Kidney (tissue), 14 donors: ENCODE data around the gene ATP2B1. TPM values are rescaled to one million over a fixed set of nuclear protein-coding genes. Genes with fewer than 3 reads are reported as not detected.

Experiments used
- DNase-seq, 5 donors: peaks; one replicate each; pipeline ENCODE4 v3.0.0-alpha.2; 2013 to 2020
- FAIRE-seq: peaks from 2 replicates; lab custom pipeline; 2012; peaks lifted over from hg19 to GRCh38; lab: Jason Lieb, UNC
- H3K27ac ChIP-seq, 2 donors: one replicate each; pipeline ENCODE4 v1.7.0; 2013; ENCODE audit warnings: low read depth in 2 of 2, low read length in 2 of 2, inconsistent platforms in 1 of 2
- H3K27me3 ChIP-seq: one replicate; pipeline ENCODE4 v1.7.1; 2013; ENCODE audit warnings: low read length, inconsistent platforms; ENCODE audit not compliant: control insufficient read depth, insufficient read depth
- H3K36me3 ChIP-seq, 3 donors: one replicate each; pipeline versions ENCODE4 v1.7.0 to v1.7.1; 2013; ENCODE audit warnings: low read length in 3 of 3, control low read depth in 1 of 3, inconsistent platforms in 1 of 3; ENCODE audit not compliant: insufficient read depth in 3 of 3, control insufficient read depth in 2 of 3
- H3K4me1 ChIP-seq, 3 donors: one replicate each; pipeline versions ENCODE4 v1.7.0 to v1.7.1; 2013; ENCODE audit warnings: low read length in 3 of 3, inconsistent platforms in 1 of 3, low read depth in 1 of 3; ENCODE audit not compliant: control insufficient read depth in 2 of 3, insufficient read depth in 2 of 3
- H3K4me3 ChIP-seq, 3 donors: one replicate each; pipeline versions ENCODE4 v1.7.0 to v1.8.1; 2013; ENCODE audit warnings: low read length in 3 of 3, control low read depth in 1 of 3, inconsistent platforms in 1 of 3
- H3K9ac ChIP-seq, 3 donors: one replicate each; pipeline versions ENCODE4 v1.7.0 to v1.7.1; 2013; ENCODE audit warnings: low read length in 3 of 3, control low read depth in 1 of 3, inconsistent platforms in 1 of 3
- H3K9me3 ChIP-seq, 3 donors: one replicate each; pipeline versions ENCODE4 v1.7.0 to v1.7.1; 2013; ENCODE audit warnings: low read length in 3 of 3, control low read depth in 1 of 3, inconsistent platforms in 1 of 3; ENCODE audit not compliant: control insufficient read depth in 2 of 3, insufficient read depth in 1 of 3
- intact Hi-C: fragments of 100-400 bp; cut with DNase I; formaldehyde crosslinking; loops from one replicate; pipeline ENCODE4 v1.11.1; 2022
- polyA plus RNA-seq: library from polyadenylated mRNA; stranded (reverse); fragments of 350-450 nt; fragmentation: Illumina TruSeq; extraction: RNeasy Lipid Tissue Mini Kit (QIAGEN cat#74804); gene quantifications from one replicate; pipeline ENCODE4 v1.2.3, GENCODE V29; 2014; ENCODE audit warnings: low read depth, low replicate concordance; ENCODE audit not compliant: insufficient read depth
- total RNA-seq: library from RNA; stranded (reverse); fragmentation: NEBNext Ultra II Directional; extraction: Animal tissue kit (Norgen Biotek cat#: 25700); gene quantifications from one replicate; pipeline ENCODE4 v1.2.1, GENCODE V29; 2021
- TF ChIP-seq, protein P1 (sequence below): IDR thresholded peaks from 3 replicates; pipeline ENCODE4 v1.5.1; 2012; ENCODE audit warnings: mild to moderate bottlenecking, moderate library complexity, borderline replicate concordance; ENCODE audit not compliant: insufficient read depth; ENCODE audit errors: extremely low read depth
- donor health status: control.
- donor health status: control.
- donor health status: control.
- donor health status: control.
- donor health status: control.
- donor health status: DM: yes; HTN: yes; CAD: no.
- donor health status: Normal renal cell carcinoma (clear cell type).

Gene ATP2B1
- total and polyA plus RNA-seq, 2 donors from 2014 or later, result 6.3 to 53.4 TPM

DNA sequence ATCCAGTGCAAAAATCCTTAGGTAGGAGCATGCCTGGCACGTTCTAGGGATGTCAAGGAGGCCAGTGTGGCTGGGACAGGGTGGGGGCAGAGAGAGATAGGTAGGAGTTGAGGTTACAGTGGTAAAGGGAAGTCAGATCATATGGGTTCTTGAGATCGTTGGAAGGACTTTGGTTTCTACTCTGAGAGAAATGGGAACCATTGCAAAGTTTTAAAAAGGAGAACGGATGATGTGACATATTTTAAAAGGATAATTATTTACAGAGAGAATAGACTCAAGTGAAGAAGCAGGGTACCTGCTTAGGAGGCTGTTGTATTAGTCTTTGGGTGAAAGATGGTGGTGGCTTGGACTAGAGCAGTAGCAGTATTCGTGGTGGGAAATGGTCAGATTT is 47.6 kb upstream of the ATP2B1 start:
- no peak for FAIRE-seq
- TF ChIP-seq, protein P1, sequence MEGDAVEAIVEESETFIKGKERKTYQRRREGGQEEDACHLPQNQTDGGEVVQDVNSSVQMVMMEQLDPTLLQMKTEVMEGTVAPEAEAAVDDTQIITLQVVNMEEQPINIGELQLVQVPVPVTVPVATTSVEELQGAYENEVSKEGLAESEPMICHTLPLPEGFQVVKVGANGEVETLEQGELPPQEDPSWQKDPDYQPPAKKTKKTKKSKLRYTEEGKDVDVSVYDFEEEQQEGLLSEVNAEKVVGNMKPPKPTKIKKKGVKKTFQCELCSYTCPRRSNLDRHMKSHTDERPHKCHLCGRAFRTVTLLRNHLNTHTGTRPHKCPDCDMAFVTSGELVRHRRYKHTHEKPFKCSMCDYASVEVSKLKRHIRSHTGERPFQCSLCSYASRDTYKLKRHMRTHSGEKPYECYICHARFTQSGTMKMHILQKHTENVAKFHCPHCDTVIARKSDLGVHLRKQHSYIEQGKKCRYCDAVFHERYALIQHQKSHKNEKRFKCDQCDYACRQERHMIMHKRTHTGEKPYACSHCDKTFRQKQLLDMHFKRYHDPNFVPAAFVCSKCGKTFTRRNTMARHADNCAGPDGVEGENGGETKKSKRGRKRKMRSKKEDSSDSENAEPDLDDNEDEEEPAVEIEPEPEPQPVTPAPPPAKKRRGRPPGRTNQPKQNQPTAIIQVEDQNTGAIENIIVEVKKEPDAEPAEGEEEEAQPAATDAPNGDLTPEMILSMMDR, result no peak
- no peak for DNase-seq
- no peaks in the 10 kb centered on the region for H3K36me3 ChIP-seq
- H3K4me3 ChIP-seq, result no peak overlapping the region
- no peak overlapping the region for H3K9ac ChIP-seq
- H3K27me3 ChIP-seq, result no peaks in the 10 kb centered on the region
- no peaks in the 10 kb centered on the region for H3K4me1 ChIP-seq
- H3K9me3 ChIP-seq, result no peaks in the 10 kb centered on the region
- no peak overlapping the region for H3K27ac ChIP-seq
- intact Hi-C loops, result no loop called here

DNA sequence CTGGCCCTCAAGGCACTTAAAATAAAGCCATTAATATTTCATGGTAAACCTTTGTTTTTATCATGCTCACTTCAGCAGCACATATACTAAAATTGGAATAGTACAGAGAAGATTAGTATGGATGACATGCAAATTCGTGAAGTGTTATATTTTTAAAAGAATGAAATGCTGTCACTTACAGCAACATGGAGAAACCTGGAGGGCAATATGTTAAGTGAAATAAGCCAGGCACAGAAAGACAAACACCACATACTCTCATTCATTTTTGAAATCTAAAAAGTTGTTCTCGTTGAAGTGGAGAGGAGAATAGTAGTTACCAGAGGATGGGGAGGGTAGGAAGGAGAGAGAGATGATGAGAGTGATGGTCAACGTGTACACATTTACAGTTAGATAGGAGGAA is 45.4 kb upstream of the ATP2B1 start:
- Histone ChIP-seq H3K27ac (no peak overlapping the region), H3K4me3 (no peak overlapping the region), H3K4me1 (no peaks in the 10 kb centered on the region), H3K9ac (no peak overlapping the region), H3K36me3 (no peaks in the 10 kb centered on the region), H3K27me3 (no peaks in the 10 kb centered on the region), H3K9me3 (no peaks in the 10 kb centered on the region)
- TF ChIP-seq, protein P1, result no peak
- no peak for DNase-seq
- intact Hi-C loops, result no loop called here
- no peak for FAIRE-seq

- Histone ChIP-seq H3K27me3 (no peaks in the 10 kb centered on the region), H3K4me1 (no peaks in the 10 kb centered on the region), H3K9ac (no peak overlapping the region), H3K4me3 (no peak overlapping the region), H3K9me3 (no peaks in the 10 kb centered on the region), H3K27ac (no peak overlapping the region), H3K36me3 (no peaks in the 10 kb centered on the region)
- TF ChIP-seq, protein P1, result no peak
- FAIRE-seq (no peak), DNase-seq (no peak)
- intact Hi-C loops, result no loop called here
Observed at GRCh38 chr12:89752341-89752740, 43.7 kb upstream of the ATP2B1 start.
